Pons (tissue), 1 donor: Measurements from ENCODE around the gene CASR.
A peak's percentile ranks its signal among the peaks of the same experiment; 100 is the strongest.

Experiments
- DNase-seq: peaks from one replicate; pipeline ENCODE4 v3.0.0-alpha.2; 2016; ENCODE audit warnings: low spot score

CASR gene

GRCh38 chr3:122214711-122215110 is 31.2 kb downstream of the CASR start:
- no peak for DNase-seq

DNA sequence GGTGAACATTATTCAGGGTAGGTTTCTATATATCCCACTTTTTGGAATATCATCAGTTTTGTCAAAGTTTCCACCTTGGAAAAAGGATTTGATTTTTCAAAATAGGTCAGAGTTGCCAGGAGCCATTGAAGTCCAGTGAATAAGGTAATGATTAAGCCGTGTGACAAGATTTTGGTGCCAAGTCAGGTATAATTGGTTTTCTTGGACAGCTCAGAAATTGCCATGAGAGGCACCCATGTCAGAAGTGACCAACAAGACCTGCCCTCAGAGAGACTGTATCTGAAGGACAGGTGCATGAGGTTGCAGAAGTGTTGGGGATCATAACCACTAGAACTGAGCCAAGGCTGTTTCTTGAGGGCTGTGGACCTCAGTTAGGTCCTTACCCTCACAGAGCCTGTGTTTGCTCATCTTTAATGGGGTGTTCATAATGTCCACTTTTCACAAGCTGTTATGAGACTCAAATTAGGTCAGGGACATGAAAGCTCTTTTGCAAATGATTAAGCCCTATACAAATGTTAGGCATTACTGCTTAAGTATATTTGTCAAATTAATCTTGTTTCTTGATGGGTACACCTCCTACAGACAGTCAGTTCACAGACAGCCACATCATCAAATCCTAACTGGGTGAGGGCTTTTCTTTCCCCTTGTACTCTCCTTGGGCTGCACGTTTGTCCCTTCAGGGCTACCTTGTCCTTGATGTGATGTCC is 32.3 kb downstream of the CASR start:
- no peak for DNase-seq

GRCh38 chr3:122217901-122218300 is 34.4 kb downstream of the CASR start:
- no peak for DNase-seq

- no peak for DNase-seq
These were observed 35.9 kb downstream of the CASR start for GRCh38 chr3:122219242-122219872.

DNA sequence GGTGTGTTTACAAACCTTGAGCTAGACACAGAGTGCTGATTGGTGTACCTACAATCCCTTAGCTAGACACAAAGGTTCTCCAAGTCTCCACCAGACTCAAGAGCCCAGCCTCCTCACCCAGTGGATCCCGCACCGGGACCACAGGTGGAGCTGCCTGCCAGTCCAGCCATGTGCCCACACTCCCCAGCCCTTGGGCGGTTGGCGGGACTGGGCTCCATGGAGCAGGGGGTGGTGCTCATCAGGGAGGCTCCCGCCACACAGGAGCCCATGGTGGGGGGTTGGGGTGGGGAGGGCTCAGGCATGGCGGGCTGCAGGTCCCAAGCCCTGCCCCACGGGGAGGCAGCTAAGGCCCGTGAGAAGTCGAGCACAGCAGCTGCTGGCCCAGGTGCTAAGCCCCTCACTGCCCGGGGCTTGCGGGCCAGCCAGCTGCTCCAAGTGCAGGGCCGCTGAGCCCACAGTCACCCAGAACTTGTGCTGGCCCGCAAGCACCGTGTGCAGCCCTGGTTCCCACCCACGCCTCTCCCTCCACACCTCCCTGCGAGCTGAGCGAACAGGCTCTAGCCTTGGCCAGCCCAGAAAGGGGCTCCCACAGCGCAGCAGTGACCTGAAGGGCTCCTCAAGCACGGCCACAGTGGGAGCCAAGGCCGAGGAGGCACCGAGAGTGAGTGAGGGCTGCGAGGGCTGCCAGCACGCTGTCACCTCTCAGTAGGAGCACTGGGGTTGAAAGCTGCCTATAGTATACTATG is 43.7 kb downstream of the CASR start:
- DNase-seq: no peak

DNA sequence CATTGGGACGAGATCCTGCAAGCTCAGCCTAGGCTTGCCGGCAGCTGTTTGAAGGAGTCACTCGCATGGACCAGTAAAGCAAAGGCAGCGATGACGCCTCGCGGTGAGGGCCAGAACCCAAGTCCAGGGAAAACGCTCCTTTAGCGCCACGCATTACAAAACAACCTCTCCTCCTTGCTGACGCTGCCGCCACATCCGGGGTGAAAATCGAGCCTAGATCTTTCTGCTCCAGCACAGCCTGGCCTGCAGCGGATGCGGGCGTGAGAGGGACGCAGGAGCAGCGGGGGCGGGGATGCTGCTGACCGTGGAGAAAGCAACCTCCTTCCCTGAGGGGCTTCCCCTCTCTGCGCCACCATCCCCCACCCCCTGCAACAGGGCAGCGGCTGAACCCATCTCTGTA is 46.7 kb downstream of the CASR start:
- DNase-seq: no peak

- DNase-seq: no peak
These were observed 48.1 kb downstream of the CASR start for GRCh38 chr3:122231465-122232157.

- DNase-seq: no peak
These were observed 49.0 kb downstream of the CASR start for GRCh38 chr3:122232485-122232884.

DNA sequence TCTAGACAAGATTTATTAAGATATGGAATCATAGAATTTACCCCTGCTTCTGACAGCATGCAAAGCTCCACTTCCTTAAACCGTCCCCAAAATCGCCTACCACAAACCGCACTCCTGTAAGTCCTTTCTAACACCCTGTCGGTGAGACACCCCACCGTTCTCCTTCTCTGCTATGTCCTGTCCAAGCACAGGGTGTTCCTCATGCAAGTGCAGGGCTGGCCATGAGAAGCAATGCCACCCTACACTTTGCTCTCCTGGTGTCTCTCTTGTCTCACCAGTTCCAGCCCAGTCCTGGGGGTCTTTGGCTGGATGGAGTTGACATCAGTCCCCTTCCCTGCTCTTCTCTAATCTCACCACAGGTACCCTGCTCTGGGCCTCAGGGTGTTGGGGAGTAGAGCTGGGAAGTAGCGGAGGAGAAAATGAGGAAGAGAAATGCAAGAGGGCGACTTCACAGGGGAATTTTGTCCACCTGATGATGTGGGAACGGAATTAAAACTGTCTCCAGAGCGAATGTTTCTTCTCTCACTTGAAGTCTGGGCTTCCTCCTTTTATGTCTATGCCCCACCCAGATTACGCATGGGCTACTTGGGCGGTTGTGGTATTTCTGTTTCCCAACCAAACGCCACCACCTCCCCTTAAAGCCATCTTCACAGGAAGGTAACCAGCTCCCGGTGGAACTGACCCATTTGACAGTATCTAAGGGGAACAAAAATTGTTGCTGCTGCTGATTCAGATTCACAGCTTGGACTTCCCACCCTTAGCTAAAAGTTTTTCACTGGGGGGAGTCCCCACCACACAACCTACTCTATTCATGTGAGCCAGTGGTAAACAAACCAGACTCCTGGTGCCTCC is 49.9 kb downstream of the CASR start:
- DNase-seq: peak; percentile 72

- DNase-seq: no peak
These were observed 50.6 kb downstream of the CASR start for GRCh38 chr3:122234117-122234516.

DNA sequence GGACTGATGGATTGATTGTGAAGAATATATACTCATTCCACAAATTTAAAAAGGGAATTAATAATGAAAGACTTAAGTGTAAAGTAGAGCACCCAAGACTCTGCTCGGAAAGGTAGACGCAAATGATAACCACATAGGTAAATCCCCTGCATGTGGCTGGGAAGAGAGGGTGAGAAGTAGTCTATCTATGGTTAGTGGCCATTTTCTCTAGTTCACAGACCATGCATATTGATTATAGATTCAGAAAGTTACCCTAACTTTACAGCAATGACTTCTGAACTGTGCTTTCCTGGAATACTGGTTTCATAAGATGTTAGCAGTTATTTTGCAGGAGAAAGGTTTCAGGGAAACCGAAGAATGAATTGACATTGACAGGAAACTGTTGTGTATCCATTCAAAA is 51.7 kb downstream of the CASR start:
- DNase-seq: no peak

DNA sequence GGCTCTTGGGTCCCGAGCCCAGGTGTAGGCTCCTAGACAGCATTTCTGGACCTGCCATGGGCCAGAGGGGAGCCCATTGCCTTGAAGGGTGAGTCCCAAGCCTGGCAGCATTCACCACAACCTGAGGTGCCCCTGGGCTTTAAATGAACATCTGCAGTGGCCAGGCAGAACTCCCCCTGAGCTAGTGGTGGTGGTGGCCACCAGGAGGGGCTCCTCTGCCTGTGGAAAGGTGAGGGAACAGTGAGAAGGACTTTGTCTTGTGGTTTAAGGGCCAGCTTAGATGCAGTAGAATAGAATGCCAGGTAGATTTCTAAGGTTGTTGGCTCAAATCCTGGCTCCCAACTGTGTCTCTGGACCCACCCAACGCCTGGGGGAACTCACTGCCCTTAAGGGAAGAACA is 55.6 kb downstream of the CASR start:
- DNase-seq: no peak

DNA sequence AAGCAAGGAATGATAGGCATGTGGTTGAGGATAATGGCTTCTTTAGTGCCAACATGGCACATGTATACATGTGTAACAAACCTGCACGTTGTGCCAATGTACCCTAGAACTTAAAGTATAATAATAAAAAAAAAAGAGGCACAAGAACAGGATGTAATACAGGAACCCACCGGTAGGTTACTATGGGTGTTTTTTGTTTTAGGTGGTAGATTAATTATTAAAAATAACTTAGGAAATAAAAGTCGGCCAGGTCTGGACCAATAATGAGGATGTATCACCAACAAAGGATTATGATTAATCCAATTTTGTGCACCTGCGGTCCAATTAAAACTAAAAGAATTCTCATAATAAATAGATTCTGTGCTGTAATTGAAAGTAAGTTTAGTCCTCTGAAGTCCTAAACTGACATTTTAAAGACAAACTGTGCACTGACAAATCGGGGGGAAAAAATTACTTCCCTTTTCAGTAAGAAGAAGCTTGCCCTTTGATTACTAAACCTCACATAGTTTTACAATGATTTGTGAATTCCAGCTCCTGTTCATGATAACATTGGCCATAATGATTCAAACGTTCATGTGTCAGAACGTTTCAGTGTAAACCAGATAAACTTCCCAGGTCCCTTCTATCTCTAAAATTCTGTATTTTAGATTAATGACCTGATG is 62.2 kb downstream of the CASR start:
- DNase-seq: no peak

DNA sequence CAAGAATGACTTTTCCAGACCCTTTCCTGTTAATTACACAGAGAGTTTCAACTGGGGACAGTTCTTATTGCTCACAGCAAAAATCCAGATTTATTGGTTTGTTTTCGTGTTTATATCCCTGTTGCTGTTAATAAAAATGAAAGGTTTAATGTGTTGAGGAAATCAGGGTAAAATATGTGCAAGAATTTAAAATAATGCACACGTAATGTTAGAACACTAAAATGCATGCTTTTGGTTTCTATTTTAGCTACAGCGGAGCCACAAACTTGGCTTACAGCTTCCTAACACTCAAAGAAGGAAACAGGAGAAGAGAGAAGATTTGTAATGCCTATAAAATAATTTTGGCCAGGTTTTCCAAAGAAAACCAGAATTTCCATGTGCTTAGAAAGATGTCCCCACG is 62.7 kb downstream of the CASR start:
- DNase-seq: peak; percentile 31

GRCh38 chr3:122247087-122247824 is 63.8 kb downstream of the CASR start:
- peak; percentile 29 for DNase-seq

DNA sequence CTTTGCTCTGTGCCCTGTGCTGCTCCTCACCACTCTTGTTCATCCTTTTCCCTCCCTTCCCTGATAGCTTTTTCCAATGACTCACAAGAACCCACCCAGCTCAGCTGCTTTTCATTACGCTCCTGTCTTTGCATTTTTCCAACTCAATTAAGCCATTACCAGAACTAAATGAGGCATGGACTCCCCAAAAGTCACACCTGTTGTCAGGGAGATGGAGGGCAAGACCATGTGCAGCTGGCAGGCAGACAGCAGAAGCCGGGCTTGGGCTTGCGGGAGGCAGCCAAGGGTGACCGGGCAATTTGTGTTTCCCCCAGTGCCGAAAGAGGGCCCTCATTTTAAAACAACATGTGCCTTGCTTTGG is 64.3 kb downstream of the CASR start:
- no peak for DNase-seq

DNA sequence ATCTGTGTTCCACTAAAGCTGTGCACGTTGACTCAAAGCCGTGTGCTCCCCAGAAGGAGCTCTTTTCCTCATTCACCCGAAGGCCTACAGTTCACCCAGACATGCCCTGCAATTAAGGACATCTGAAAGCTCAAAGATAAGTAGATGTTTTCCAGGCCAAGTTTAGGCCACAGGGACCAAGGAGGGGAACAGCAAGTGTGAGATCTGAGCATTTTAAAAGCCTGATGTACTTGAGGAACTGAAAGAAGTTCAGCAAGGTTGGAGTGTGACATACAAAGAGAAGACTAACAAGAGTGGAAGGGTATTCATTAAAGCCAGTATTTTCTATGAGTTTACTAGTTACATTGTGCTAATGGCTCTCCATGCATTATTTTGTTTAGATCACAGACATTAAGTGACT is 68.0 kb downstream of the CASR start:
- peak; percentile 46 for DNase-seq

DNA sequence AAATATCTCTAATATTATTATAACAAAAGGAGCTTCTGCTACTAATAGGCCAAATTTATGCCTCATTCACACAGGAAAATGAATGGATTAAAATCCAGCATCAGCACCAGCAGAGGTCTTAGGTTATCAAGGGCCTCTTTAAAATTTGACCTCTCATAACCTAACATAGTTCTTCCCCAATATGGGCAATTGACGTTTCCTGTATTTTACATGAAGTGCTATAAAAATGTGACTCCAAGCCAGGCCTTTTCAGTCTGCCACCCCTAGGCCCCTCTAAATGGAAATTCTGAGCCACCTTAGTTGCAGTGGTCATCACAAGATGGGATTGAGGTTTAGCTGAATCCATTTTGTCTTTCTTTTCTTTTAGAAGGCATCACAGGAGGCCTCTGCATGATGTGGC is 70.1 kb downstream of the CASR start:
- no peak for DNase-seq

- DNase-seq: peak; percentile 63
These were observed 72.4 kb downstream of the CASR start for GRCh38 chr3:122255757-122256439.
